Liver (tissue), 4 donors: ENCODE data around the gene SNUPN. TPM values are rescaled to one million over a fixed set of nuclear protein-coding genes. Genes with fewer than 3 reads are reported as not detected.

Source experiments
- polyA plus RNA-seq, 2 donors: library from polyadenylated mRNA; stranded (reverse) in 1 of 2; unstranded in 1 of 2; fragments of 200-250 nt in 1 of 2; fragments of >200 nt in 1 of 2; fragmentation: Nextera tagmentation in 1 of 2; extraction: Ambion mirVana in 1 of 2; gene quantifications; one replicate each; pipeline versions ENCODE4 v1.2.1 to v1.2.3, GENCODE V29; 2013 to 2015
- total RNA-seq, 2 donors: library from RNA; depleted of rRNA; stranded (reverse); fragments of >200 nt; gene quantifications; one replicate each; pipeline ENCODE4 v1.2.3, GENCODE V29; 2014
- donor health status: healthy.
- donor health status: healthy.
- donor health status: healthy.

The SNUPN gene
- total and polyA plus RNA-seq, 4 donors, result 7.8 to 13.2 (median 12.1) TPM

Other genes starting within 250 kb of the SNUPN start
- gene SIN3A, start 174.0 kb downstream of the SNUPN start, total RNA-seq, result 10 to 100 TPM; 19.6 to 21.9 TPM
- gene SIN3A, start 174.0 kb downstream of the SNUPN start, polyA plus RNA-seq, result 1 to 10 TPM; 6.8 to 7.1 TPM
- gene PTPN9, start 46.4 kb downstream of the SNUPN start, total RNA-seq, result 10 to 100 TPM in 1 of 2 donors, 1 to 10 TPM in 1; 8.4 to 14.1 TPM
- 1 to 10 TPM; 5.4 to 6.6 TPM for gene PTPN9, start 46.4 kb downstream of the SNUPN start, polyA plus RNA-seq
- gene IMP3, start 14.5 kb upstream of the SNUPN start, total RNA-seq, result 10 to 100 TPM; 45.2 to 84.4 TPM
- 10 to 100 TPM; 54.7 to 94.8 TPM for gene IMP3, start 14.5 kb upstream of the SNUPN start, polyA plus RNA-seq
- 10 to 100 TPM in 1 of 2 donors, 1 to 10 TPM in 1; 7.1 to 10.8 TPM for gene SNX33, start 22.2 kb upstream of the SNUPN start, total RNA-seq
- gene SNX33, start 22.2 kb upstream of the SNUPN start, polyA plus RNA-seq, result 10 to 100 TPM in 1 of 2 donors, 1 to 10 TPM in 1; 8.0 to 10.3 TPM
- 1 to 10 TPM; 1.2 to 1.5 TPM for gene CSPG4, start 87.1 kb upstream of the SNUPN start, total RNA-seq
- under 1 TPM; 0.07 to 0.36 TPM for gene CSPG4, start 87.1 kb upstream of the SNUPN start, polyA plus RNA-seq
- gene UBE2Q2, start 217.7 kb upstream of the SNUPN start, total RNA-seq, result 10 to 100 TPM in 1 of 2 donors, 1 to 10 TPM in 1; 6.5 to 14.4 TPM
- 1 to 10 TPM; 2.4 to 4.0 TPM for gene UBE2Q2, start 217.7 kb upstream of the SNUPN start, polyA plus RNA-seq